ENCODE results near the gene TMEM88.

Gene TMEM88

DNA sequence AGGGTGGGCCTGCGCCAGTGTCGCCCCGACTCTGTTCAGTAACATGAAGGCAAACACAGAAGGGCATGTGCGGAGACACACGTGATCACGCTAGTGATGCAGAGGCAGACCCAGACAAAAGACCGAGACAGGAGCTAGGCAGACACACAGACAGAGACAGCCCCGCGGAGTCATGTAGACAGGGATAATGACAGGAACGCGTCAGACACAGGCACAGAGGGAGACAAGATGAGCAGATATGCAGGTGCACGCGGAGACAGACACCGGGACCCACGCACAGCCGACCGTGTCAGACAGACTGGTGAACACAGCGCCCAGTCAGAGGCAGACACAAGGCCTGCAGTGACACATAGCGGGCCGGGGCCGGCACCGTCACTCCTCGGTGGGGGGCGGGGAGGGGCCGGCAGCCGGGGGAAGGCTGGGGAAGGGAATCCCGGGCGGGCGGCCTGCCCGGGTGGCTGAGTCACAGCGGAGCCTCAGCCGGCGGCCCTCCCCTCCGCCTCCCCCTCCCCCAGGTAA is 13.4 kb upstream of the TMEM88 start:
- H3K9me2 ChIP-seq (replicated peaks; ENCODE audit: low read depth, low read length): no peaks in the 10 kb centered on the region
- TF ChIP-seq, protein P1, sequence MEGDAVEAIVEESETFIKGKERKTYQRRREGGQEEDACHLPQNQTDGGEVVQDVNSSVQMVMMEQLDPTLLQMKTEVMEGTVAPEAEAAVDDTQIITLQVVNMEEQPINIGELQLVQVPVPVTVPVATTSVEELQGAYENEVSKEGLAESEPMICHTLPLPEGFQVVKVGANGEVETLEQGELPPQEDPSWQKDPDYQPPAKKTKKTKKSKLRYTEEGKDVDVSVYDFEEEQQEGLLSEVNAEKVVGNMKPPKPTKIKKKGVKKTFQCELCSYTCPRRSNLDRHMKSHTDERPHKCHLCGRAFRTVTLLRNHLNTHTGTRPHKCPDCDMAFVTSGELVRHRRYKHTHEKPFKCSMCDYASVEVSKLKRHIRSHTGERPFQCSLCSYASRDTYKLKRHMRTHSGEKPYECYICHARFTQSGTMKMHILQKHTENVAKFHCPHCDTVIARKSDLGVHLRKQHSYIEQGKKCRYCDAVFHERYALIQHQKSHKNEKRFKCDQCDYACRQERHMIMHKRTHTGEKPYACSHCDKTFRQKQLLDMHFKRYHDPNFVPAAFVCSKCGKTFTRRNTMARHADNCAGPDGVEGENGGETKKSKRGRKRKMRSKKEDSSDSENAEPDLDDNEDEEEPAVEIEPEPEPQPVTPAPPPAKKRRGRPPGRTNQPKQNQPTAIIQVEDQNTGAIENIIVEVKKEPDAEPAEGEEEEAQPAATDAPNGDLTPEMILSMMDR (conservative IDR thresholded peaks at IDR 0.05; ENCODE audit: low read length): no peak; the same call in 1 of the 2 replicates
- TF ChIP-seq EZH2phosphoT487 (IDR thresholded peaks at IDR 0.05; ENCODE audit: borderline replicate concordance): no peak
- no peaks in the 10 kb centered on the region for H3K9me3 ChIP-seq (ENCODE audit: insufficient read depth, low read depth, low read length)
- peaks cover 81% of the 10 kb centered on the region; the same call in 1 of the 2 replicates for H3K79me2 ChIP-seq (ENCODE audit: insufficient read depth, low read length)
- peaks cover 70% of the 10 kb centered on the region for H4K20me1 ChIP-seq (ENCODE audit: insufficient read depth, low read length, poor library complexity, severe bottlenecking)
- peak overlapping the region; percentile 88 for H3K4me3 ChIP-seq (ENCODE audit: low read length, poor library complexity, severe bottlenecking)
- H3K4me1 ChIP-seq (ENCODE audit: insufficient read depth, low read length, poor library complexity, severe bottlenecking): peaks cover 43% of the 10 kb centered on the region
- peak overlapping the region; percentile 98 for H3K4me2 ChIP-seq (ENCODE audit: low read depth, low read length, poor library complexity, severe bottlenecking)
- 0 out of 2 replicates have a peak, but pooled peaks cover 1% of the 10 kb centered on the region for H3F3A ChIP-seq (ENCODE audit: low read depth)
- peak overlapping the region; percentile 77 for H3K9ac ChIP-seq (ENCODE audit: low read depth, low read length, poor library complexity, severe bottlenecking)
- no peaks in the 10 kb centered on the region for H3K27me3 ChIP-seq (ENCODE audit: insufficient read depth, low read length, poor library complexity, severe bottlenecking)
- no peak overlapping the region; the same call in 1 of the 2 replicates for H2AFZ ChIP-seq (ENCODE audit: low read length)
- peaks cover 9% of the 10 kb centered on the region; the same call in 1 of the 2 replicates for H3K36me3 ChIP-seq (ENCODE audit: insufficient read depth, low read length)

DNA sequence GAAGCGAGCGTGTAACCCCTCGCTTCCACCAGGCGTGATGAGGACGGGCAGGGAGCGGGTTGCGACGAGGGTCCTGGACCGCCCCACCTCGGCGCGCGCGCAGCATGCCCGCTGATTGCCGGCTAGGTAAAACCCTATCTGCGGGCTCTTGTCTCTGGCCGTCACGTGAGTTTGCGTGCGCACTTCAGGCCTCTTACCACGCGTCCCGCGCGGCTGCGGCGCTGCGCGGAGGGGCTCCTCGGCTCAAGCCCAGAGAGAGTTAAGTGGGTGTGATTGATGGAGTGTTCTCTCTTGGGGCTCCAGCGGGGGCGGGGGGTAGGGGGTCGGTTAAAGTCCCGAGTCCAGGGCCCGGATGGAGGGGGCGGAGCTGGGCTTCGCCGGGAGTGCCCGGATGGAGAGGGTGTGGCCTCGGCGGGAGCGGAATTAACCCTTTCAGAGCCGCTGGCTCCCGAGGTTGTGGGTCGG is 12.9 kb upstream of the TMEM88 start:
- Histone ChIP-seq H3K4me2 (ENCODE audit: low read depth, low read length, poor library complexity, severe bottlenecking) (peak overlapping the region; percentile 98), H3K79me2 (ENCODE audit: insufficient read depth, low read length) (peaks cover 80% of the 10 kb centered on the region; the same call in 1 of the 2 replicates), H2AFZ (ENCODE audit: low read length) (peak overlapping the region; percentile 82), H3K9me2 (replicated peaks; ENCODE audit: low read depth, low read length) (no peaks in the 10 kb centered on the region), H3K27me3 (ENCODE audit: insufficient read depth, low read length, poor library complexity, severe bottlenecking) (no peaks in the 10 kb centered on the region), H3K36me3 (ENCODE audit: insufficient read depth, low read length) (peaks cover 12% of the 10 kb centered on the region; the same call in 1 of the 2 replicates), H3F3A (ENCODE audit: low read depth) (no peaks in the 10 kb centered on the region), H3K9ac (ENCODE audit: low read depth, low read length, poor library complexity, severe bottlenecking) (peak overlapping the region; percentile 77), H3K4me1 (ENCODE audit: insufficient read depth, low read length, poor library complexity, severe bottlenecking) (peaks cover 41% of the 10 kb centered on the region), H3K9me3 (ENCODE audit: insufficient read depth, low read depth, low read length) (no peaks in the 10 kb centered on the region), H4K20me1 (ENCODE audit: insufficient read depth, low read length, poor library complexity, severe bottlenecking) (peaks cover 72% of the 10 kb centered on the region), H3K4me3 (ENCODE audit: low read length, poor library complexity, severe bottlenecking) (peak overlapping the region; percentile 88)
- TF ChIP-seq, protein P1 (conservative IDR thresholded peaks at IDR 0.05; ENCODE audit: low read length): no peak
- no peak for TF ChIP-seq EZH2phosphoT487 (IDR thresholded peaks at IDR 0.05; ENCODE audit: borderline replicate concordance)

DNA sequence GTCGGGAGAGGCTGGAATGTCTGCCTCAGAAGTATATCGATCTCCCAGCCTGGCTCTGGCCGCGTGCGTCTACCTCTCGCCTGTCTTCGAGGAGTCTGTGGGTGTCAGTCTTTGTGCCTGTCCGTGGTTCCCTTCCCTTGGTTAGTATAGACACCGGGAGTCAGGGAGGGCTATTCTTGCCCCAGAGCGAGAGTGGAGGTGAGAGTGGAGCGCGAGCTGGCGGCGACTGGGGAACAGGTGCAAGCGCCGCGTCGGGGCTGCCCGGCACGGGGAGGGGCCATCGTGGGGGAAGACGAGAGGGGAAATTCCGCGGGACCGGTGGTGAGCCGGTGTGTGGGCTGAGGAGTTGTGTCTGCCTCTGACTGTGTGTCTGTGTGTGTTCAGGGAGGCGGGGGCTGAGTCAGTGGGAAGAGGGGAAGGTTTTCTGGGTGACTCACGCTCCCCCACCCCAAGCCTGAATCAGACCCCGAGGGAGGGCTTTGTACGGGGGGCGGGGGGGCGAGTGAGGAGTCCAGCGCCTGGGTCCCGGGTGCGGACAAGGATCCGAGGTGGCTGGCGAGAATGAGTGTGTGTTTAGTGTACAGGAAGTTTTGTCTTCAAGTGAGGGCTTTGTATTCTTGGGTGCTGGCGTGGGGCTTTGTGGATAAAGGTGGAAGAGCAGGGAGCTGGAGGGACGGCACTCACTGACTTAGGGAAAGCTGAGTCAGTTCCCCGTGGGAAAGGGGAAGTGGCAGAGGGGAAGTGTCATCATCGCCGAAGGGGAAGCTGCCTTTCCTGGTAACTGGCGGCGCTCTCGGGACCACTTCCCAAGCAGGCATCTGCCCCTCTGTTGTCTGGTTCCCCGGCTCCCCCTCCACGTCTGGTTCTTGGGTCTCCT is 12.2 kb upstream of the TMEM88 start:
- Histone ChIP-seq H3F3A (ENCODE audit: low read depth) (no peaks in the 10 kb centered on the region), H3K79me2 (ENCODE audit: insufficient read depth, low read length) (peaks cover 73% of the 10 kb centered on the region; the same call in 1 of the 2 replicates), H4K20me1 (ENCODE audit: insufficient read depth, low read length, poor library complexity, severe bottlenecking) (peaks cover 72% of the 10 kb centered on the region), H3K4me1 (ENCODE audit: insufficient read depth, low read length, poor library complexity, severe bottlenecking) (peaks cover 34% of the 10 kb centered on the region), H3K4me3 (ENCODE audit: low read length, poor library complexity, severe bottlenecking) (peak overlapping the region; percentile 88), H3K27me3 (ENCODE audit: insufficient read depth, low read length, poor library complexity, severe bottlenecking) (no peaks in the 10 kb centered on the region), H2AFZ (ENCODE audit: low read length) (0 out of 2 replicates have a peak overlapping the region, but pooled peaks have one; percentile 7), H3K9me3 (ENCODE audit: insufficient read depth, low read depth, low read length) (no peaks in the 10 kb centered on the region), H3K9ac (ENCODE audit: low read depth, low read length, poor library complexity, severe bottlenecking) (peak overlapping the region; percentile 77), H3K36me3 (ENCODE audit: insufficient read depth, low read length) (peaks cover 17% of the 10 kb centered on the region; the same call in 1 of the 2 replicates), H3K9me2 (replicated peaks; ENCODE audit: low read depth, low read length) (no peaks in the 10 kb centered on the region), H3K4me2 (ENCODE audit: low read depth, low read length, poor library complexity, severe bottlenecking) (peak overlapping the region; percentile 98)
- TF ChIP-seq, protein P1 (conservative IDR thresholded peaks at IDR 0.05; ENCODE audit: low read length): no peak
- no peak for TF ChIP-seq EZH2phosphoT487 (IDR thresholded peaks at IDR 0.05; ENCODE audit: borderline replicate concordance)

Measured in Loucy (cell line).